NCI-H1092 treated with DMSO at 0.1 percent for 48 hours (cell line): Measurements from ENCODE around the gene TTI1.

ENCODE experiments used
- DNase-seq: peaks from one replicate; lab custom pipeline; 2025; lab: John Stamatoyannopoulos, UW

Gene TTI1

GRCh38 chr20:37987602-37988290 is 45.5 kb downstream of the TTI1 start:
- no peak for DNase-seq

- no peak for DNase-seq
Measured at GRCh38 chr20:37986873-37987601, 46.2 kb downstream of the TTI1 start.

- DNase-seq, result no peak
Measured at GRCh38 chr20:37986044-37986858, 47.0 kb downstream of the TTI1 start.

DNA sequence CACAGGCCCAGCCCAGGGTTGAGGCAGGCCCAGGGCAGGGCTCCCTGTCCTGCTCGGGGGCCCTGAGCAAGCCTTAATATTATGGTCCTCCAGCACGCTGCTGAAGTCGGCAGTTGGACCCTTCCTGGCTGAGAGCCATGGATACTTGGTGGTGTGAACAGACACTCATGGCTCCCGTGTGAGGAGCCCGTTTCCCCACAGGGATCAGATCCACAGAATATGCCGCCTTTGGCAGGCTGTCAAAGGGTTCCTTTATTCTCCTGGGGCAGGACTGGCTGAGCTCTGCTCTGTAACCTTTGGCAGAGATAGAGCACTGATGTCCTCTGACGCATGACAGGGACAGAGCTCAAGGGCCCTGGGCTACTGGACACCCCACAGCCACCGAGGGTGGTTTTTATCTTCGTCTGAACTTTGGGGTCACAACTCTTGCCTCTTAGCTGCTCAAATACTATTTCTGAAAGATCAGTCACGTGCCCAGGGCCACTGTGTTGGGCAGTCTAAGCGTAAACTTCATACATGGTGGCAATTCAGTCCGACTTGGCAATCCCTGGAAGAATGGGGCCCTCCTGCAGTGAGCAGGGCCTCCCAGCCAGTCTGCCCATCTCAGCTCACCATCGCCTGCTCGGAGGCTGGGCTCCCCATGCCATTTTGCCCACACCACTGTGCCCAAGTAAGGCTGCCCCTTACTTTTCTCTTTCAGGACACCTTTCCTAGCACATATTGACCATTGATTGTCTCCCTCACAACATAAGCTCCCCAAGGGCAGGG is 49.1 kb downstream of the TTI1 start:
- DNase-seq, result peak; percentile 94

DNA sequence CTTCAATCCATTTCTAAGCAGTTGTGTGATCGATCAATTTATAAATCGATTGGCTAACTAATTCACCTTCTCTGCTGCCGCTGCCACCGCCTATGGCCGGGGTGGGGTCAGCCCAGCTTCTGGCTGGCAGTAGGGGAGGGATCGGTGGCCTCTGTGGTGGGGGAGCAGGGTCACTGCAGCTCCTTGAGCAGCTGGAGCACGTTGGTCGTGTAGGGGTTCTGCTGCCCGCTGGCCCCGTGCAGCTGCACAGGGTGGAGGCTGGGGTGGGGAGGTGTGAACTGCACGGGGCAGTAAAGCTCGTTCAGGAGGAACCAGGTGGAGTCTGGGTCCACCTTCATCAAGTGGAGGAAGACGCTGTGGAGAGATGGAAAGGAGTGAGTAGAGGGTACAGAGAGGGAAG is 50.0 kb downstream of the TTI1 start:
- no peak for DNase-seq

DNA sequence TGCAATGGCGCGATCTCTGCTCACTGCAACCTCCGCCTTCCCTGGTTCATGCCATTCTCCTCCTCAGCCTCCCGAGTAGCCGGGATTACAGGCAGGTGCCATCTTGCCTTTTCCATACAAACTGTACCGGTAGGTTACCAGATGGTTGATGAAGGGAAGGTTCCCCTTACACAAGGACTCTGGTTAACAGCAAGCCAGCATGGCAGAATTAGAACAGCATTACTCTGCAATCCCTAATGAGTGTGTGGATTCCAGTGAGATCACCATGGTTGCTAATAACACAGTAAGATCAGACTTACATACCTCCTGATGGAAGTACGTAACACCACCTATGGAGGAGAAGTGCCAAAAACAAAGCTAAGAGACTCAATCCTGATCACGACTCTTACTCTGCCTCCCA is 51.7 kb downstream of the TTI1 start:
- no peak for DNase-seq

DNA sequence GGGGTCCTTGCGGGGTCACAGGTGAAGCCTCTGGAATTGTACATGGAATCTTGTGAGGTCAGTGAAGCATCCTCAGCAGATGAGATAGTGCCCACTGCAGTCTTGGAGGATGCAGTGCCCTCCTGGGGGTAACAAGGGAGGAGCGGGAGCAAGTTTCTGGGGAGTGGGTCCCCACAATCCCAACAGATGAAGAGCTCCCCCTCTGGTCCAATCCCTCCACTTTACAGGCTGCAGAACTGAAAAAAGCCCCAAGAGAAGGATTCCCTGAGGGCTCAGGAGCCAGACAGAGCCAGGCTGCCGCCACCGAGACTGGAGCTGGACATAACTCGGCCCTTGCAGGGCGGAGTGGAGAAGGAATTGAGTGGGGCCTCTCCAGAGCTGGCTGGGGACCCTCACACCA is 52.4 kb downstream of the TTI1 start:
- DNase-seq, result no peak

DNA sequence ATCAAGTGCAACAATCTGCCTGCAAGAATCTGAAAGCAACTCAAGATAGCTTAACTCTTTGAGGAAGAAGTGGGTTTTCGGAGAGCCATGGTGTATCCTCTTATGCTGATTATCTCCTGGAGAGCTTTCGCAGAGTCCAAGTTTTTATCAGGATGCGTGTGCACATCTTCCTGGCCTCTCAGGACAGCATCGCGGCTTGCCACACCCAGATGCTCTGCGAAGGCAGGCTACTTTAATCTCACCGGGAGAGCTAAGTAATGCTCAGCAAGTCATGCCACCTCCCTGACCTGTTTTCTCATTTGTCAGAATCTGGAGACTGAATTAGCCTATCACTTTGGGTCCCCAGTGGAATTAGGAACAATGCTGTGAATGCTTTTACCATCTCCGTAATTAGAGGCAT is 52.9 kb downstream of the TTI1 start:
- DNase-seq, result no peak

GRCh38 chr20:37979021-37979985 is 54.0 kb downstream of the TTI1 start:
- DNase-seq, result no peak

- DNase-seq, result no peak
Measured at GRCh38 chr20:37977786-37978185, 55.5 kb downstream of the TTI1 start.

DNA sequence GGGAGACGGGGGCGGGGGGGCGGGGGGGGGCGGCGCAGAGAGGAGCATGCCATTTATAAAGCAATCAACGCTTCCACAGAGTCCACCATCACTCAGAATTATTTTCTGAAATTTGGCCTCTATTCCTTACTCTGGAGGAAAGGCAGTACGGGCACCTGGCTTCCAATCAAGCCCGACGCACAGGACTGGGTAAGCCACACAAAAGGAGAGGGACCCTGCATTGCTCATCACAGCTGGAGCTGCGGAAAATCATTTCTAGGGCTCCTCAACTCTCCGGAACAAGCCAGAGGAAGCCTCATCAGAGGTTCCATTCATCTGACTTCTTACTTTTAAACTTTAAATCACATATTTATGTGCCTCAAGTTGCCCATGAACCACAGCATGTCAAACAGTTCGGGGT is 55.9 kb downstream of the TTI1 start:
- DNase-seq, result no peak

- DNase-seq, result no peak
Measured at GRCh38 chr20:37976887-37977286, 56.4 kb downstream of the TTI1 start.

- DNase-seq, result no peak
Measured at GRCh38 chr20:37973059-37973910, 60.0 kb downstream of the TTI1 start.

DNA sequence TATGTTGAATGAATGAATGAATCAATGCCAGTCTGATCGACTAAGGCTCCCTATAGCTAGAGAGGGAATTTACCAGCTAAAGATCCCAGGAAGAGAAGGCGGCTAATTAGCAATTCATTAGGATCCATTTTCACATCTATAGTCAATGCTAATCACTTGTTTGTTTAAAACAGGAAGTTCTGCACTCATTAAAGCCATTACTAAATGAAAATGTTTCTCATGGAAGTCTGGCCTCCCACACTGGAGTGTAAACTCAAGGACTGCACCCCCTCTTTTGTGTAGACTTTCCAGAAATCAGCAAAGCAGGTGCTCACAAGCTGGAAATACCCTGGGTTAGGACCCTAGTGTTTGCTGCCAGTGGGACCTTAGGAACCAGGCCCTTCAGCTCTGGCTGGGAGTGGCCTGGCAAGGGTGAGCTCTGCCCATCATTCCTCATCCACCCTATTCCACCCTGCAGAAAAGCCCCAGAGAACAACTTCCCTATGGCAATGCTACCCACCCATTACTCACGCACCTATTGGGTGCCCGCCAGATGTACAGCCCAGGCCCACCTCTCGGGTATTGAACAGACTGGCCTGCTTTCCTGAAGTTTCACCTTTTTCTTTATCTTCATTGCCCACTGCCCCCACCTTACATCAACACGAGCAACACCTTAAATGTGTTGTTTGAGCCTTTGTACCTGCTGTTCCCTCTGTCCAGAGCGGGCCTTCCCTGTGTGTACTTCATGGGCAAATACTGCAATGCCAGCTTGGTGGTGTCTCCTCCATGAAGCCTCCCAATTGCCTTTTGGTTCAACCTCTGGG is 60.8 kb downstream of the TTI1 start:
- no peak for DNase-seq

GRCh38 chr20:37971561-37972127 is 61.6 kb downstream of the TTI1 start:
- DNase-seq, result no peak

DNA sequence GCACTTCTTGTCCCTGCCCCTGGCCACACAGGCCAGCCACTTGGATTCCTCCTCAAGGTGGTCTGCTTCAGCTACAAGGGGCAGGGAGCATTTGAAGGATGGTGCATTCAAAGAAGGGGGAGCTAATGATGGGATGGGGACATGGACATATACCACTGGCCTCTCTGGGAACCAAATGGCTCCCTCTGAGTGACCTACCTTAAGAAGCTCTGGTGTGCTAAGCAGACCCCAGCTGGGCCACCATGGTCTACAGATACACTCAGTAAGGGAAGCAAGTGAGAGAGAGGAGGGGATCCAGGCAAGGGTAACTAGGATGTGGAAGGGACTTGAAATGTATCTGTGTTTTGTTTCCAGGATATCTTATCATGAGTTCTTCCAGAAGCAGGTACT is 62.4 kb downstream of the TTI1 start:
- DNase-seq, result no peak

DNA sequence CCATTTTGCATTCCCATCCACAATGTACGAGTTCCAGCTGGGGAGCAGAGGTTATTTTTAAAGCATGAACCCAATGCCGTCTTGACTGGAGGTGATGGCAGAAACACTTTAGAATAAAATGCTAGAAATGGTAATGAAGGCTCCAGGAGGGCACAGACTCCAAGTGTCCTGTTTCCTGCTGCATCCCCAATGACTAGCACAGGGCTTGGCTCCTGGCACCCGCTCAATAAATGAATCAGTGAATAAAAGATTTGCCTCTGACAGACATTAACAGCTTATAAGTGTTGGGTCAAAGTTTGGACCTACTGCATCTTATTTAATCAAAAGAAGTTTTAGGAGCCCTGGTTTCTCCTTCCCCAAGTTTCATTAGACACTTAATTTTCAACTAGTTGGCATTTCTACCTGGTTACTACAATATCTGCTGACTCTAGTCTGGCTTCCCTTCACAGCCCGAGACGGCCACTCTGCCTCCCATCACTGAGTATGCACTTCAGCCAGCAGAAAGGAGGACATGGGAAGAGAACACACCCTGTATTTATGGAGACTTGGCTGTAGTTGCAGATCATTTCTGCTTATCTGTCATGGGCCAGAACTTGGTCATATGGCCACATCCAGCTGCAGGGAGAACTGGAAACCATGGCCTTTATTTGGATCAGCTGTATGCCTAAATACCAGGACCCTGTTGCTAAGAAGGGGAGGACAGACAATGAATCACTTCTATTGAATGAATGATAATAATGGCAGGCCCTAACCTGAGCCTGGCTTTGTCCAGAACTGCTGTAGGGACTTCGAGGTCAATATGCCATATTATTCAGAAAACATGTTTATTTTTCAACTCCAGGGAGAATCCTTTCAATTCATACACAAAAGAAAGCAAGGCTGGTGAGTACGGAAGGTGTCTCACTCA is 63.1 kb downstream of the TTI1 start:
- DNase-seq, result no peak
